HG03108 (cell line): ENCODE data around the gene PHACTR1.
"Not testable (repeated sequence)": the region's sequence is repeated elsewhere in the genome, so short reads cannot be mapped to it uniquely, and the experiment has no call there.

Experiments
- ATAC-seq: cut with Tn5 transposase; IDR thresholded peaks from one replicate; pipeline ENCODE4 v1.9.1; 2021; ENCODE audit warnings: moderate library complexity; ENCODE audit not compliant: unreplicated experiment

PHACTR1 gene

GRCh38 chr6:13319891-13320564, 603.5 kb downstream of the PHACTR1 start:
- ATAC-seq, result no peak

GRCh38 chr6:13326031-13326586, 609.5 kb downstream of the PHACTR1 start:
- ATAC-seq, result not testable (repeated sequence)

GRCh38 chr6:13327691-13328075, 611.1 kb downstream of the PHACTR1 start:
- ATAC-seq, result no peak

GRCh38 chr6:13328076-13328874, 611.7 kb downstream of the PHACTR1 start, which contains the start of gene TBC1D7:
TSS of gene TBC1D7 (minus strand) at chr6:13328537. CDS start at chr6:13326898, 1,639 bp downstream.
- ATAC-seq, result peak; percentile 81

- ATAC-seq, result no peak
Measured at GRCh38 chr6:13328875-13329183, 612.3 kb downstream of the PHACTR1 start.

- ATAC-seq, result no peak
Measured at GRCh38 chr6:13331516-13332348, 615.2 kb downstream of the PHACTR1 start.

GRCh38 chr6:13332349-13332706, 615.8 kb downstream of the PHACTR1 start:
- ATAC-seq, result no peak

GRCh38 chr6:13334953-13335352, 618.4 kb downstream of the PHACTR1 start:
- ATAC-seq, result no peak

GRCh38 chr6:13336553-13336952, 620.0 kb downstream of the PHACTR1 start:
- ATAC-seq, result no peak

GRCh38 chr6:13338038-13338437, 621.5 kb downstream of the PHACTR1 start:
- ATAC-seq, result no peak
